ENCODE data around the gene CDC42BPA. TPM values are rescaled to one million over a fixed set of nuclear protein-coding genes. Genes with fewer than 3 reads are reported as not detected.

The CDC42BPA gene
- total RNA-seq, 1 donor from 2014 or later, result 61.6 TPM

GRCh38 chr1:227306689-227307088, 11.6 kb downstream of the CDC42BPA start:
- DNase-seq (ENCODE audit: low spot score), result no peak
- Mint-ChIP-seq H3K4me1 (ENCODE audit: low read depth) (peaks cover 62% of the 10 kb centered on the region), H3K4me3 (ENCODE audit: unreplicated experiment) (no peak overlapping the region), H3K27me3 (ENCODE audit: low read depth) (no peaks in the 10 kb centered on the region), H3K36me3 (ENCODE audit: low read depth) (peaks cover 5% of the 10 kb centered on the region), H3K9me3 (ENCODE audit: low read depth) (peaks cover 2% of the 10 kb centered on the region), H3K27ac (ENCODE audit: unreplicated experiment) (no peak overlapping the region)
- no peak for TF ChIP-seq CTCF (IDR thresholded peaks at IDR 0.05)

- Mint-ChIP-seq H3K27ac (ENCODE audit: unreplicated experiment) (peak overlapping the region; percentile 14), H3K4me3 (ENCODE audit: unreplicated experiment) (no peak overlapping the region), H3K4me1 (ENCODE audit: low read depth) (peaks cover 57% of the 10 kb centered on the region), H3K36me3 (ENCODE audit: low read depth) (peaks cover 6% of the 10 kb centered on the region), H3K9me3 (ENCODE audit: low read depth) (peaks cover 2% of the 10 kb centered on the region), H3K27me3 (ENCODE audit: low read depth) (no peaks in the 10 kb centered on the region)
- no peak for TF ChIP-seq CTCF (IDR thresholded peaks at IDR 0.05)
- no peak for DNase-seq (ENCODE audit: low spot score)
Measured at GRCh38 chr1:227305894-227306626, 12.2 kb downstream of the CDC42BPA start.

- Mint-ChIP-seq H3K36me3 (ENCODE audit: low read depth) (peaks cover 5% of the 10 kb centered on the region), H3K27ac (ENCODE audit: unreplicated experiment) (no peak overlapping the region), H3K27me3 (ENCODE audit: low read depth) (no peaks in the 10 kb centered on the region), H3K4me1 (ENCODE audit: low read depth) (peaks cover 57% of the 10 kb centered on the region), H3K9me3 (ENCODE audit: low read depth) (no peaks in the 10 kb centered on the region), H3K4me3 (ENCODE audit: unreplicated experiment) (no peak overlapping the region)
- TF ChIP-seq CTCF (IDR thresholded peaks at IDR 0.05), result no peak
- no peak for DNase-seq (ENCODE audit: low spot score)
Measured at GRCh38 chr1:227304665-227305064, 13.6 kb downstream of the CDC42BPA start.

- H3K4me1 Mint-ChIP-seq (ENCODE audit: low read depth), result peaks cover 57% of the 10 kb centered on the region
- no peaks in the 10 kb centered on the region for H3K27me3 Mint-ChIP-seq (ENCODE audit: low read depth)
- H3K4me3 Mint-ChIP-seq (ENCODE audit: unreplicated experiment), result no peak overlapping the region
- no peaks in the 10 kb centered on the region for H3K9me3 Mint-ChIP-seq (ENCODE audit: low read depth)
- no peak for TF ChIP-seq CTCF (IDR thresholded peaks at IDR 0.05)
- peaks cover 5% of the 10 kb centered on the region for H3K36me3 Mint-ChIP-seq (ENCODE audit: low read depth)
- no peak for DNase-seq (ENCODE audit: low spot score)
- H3K27ac Mint-ChIP-seq (ENCODE audit: unreplicated experiment), result no peak overlapping the region
Measured at GRCh38 chr1:227303662-227304061, 14.6 kb downstream of the CDC42BPA start.

GRCh38 chr1:227300682-227301081, 17.6 kb downstream of the CDC42BPA start:
- peaks cover 5% of the 10 kb centered on the region for H3K36me3 Mint-ChIP-seq (ENCODE audit: low read depth)
- no peaks in the 10 kb centered on the region for H3K9me3 Mint-ChIP-seq (ENCODE audit: low read depth)
- H3K4me3 Mint-ChIP-seq (ENCODE audit: unreplicated experiment), result no peak overlapping the region
- H3K27me3 Mint-ChIP-seq (ENCODE audit: low read depth), result no peaks in the 10 kb centered on the region
- no peak for DNase-seq (ENCODE audit: low spot score)
- no peak for TF ChIP-seq CTCF (IDR thresholded peaks at IDR 0.05)
- H3K4me1 Mint-ChIP-seq (ENCODE audit: low read depth), result peaks cover 52% of the 10 kb centered on the region
- peak overlapping the region; percentile 89 for H3K27ac Mint-ChIP-seq (ENCODE audit: unreplicated experiment)

All from chondrocyte (in vitro differentiated cells).